ENCODE results near the gene ZNRF1. TPM values are rescaled to one million over a fixed set of nuclear protein-coding genes. Genes with fewer than 3 reads are reported as not detected.
A peak's percentile ranks its signal among the peaks of the same experiment; 100 is the strongest.

The ZNRF1 gene
- total RNA-seq, 3 donors from 2014 or later, result 29.9 to 42.7 (median 39.3) TPM

DNA sequence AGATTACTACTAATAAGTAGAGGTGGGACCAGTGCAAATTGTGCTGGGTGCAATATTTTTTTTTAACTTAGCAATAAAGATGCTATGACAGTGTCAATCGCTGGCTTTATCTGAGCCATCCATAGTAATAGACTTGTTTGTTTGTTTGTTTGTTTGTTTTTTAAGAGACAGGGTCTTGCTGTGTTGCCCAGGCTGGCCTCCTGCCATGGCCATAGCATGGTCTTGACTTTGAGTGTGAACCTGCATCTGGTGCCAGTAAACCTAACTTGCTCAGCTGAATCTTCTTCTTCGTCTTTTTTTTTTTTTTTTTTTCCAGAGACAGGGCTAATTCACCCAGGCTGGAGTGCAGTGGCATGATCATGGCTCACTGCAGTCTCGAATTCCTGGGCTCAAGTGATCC is 46.6 kb downstream of the ZNRF1 start:
- intact Hi-C loops (cut with DNase I, micrococcal nuclease), result no loop called here
- TF ChIP-seq, protein P1, sequence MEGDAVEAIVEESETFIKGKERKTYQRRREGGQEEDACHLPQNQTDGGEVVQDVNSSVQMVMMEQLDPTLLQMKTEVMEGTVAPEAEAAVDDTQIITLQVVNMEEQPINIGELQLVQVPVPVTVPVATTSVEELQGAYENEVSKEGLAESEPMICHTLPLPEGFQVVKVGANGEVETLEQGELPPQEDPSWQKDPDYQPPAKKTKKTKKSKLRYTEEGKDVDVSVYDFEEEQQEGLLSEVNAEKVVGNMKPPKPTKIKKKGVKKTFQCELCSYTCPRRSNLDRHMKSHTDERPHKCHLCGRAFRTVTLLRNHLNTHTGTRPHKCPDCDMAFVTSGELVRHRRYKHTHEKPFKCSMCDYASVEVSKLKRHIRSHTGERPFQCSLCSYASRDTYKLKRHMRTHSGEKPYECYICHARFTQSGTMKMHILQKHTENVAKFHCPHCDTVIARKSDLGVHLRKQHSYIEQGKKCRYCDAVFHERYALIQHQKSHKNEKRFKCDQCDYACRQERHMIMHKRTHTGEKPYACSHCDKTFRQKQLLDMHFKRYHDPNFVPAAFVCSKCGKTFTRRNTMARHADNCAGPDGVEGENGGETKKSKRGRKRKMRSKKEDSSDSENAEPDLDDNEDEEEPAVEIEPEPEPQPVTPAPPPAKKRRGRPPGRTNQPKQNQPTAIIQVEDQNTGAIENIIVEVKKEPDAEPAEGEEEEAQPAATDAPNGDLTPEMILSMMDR (IDR thresholded peaks at IDR 0.05), result no peak
- DNase-seq (no peak), ATAC-seq (no peak)
- H3K9me3 ChIP-seq, result no peaks in the 10 kb centered on the region
- H3K4me1 ChIP-seq (ENCODE audit: low read depth), result no peaks in the 10 kb centered on the region
- H3K36me3 ChIP-seq (ENCODE audit: low read depth), result no peaks in the 10 kb centered on the region
- no peak overlapping the region for H3K4me3 ChIP-seq

DNA sequence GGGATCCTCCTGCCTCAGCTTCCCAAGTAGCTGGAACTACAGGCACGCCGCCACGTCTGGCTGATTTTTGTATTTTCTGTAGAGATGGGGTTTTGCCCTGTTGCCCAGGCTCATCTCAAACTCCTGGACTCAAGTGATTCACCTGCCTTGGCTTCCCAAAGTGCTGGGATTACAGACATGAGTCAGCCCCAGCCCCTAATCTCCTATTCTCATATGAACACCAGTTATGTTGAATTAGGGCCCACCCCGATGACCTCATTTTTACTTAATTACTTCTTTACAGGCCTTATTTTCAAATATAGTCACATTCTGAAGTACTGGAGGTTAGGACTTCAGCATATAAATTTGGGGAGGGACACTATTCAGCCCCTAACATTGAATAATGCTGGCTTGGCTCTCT is 49.2 kb downstream of the ZNRF1 start:
- DNase-seq (no peak), ATAC-seq (no peak)
- peaks cover 11% of the 10 kb centered on the region for H3K4me1 ChIP-seq (ENCODE audit: low read depth)

DNA sequence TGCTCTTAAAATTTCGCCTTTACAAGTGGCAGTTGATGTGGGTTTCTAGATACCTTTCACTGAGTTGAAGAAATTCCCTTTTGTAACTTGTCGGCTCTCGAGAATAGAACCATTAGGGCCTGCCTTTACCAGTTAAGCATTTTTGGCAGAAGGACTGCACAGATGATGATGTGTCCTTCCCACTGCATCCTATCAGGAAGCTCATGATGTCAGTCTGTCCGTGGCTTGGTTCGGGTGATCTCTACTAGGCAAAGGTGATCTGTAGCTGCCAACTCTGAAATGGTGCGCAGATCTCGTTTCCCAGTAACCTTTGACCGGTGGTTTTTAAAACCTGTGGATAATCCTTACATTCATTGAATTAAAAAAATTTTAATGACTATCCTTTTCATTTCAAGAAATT is 49.7 kb downstream of the ZNRF1 start:
- TF ChIP-seq, protein P1 (IDR thresholded peaks at IDR 0.05), result no peak
- intact Hi-C loops (cut with DNase I, micrococcal nuclease), result no loop called here
- no peak for DNase-seq
- peaks cover 13% of the 10 kb centered on the region for H3K4me1 ChIP-seq (ENCODE audit: low read depth)
- no peaks in the 10 kb centered on the region for H3K9me3 ChIP-seq
- no peak for ATAC-seq
- no peak overlapping the region for H3K4me3 ChIP-seq
- no peaks in the 10 kb centered on the region for H3K36me3 ChIP-seq (ENCODE audit: low read depth)

More for the DNA sequence above, 49.2 kb downstream of the ZNRF1 start:
- H3K4me3 ChIP-seq, result no peak overlapping the region
- intact Hi-C loops (cut with DNase I, micrococcal nuclease), result no loop called here
- no peaks in the 10 kb centered on the region for H3K36me3 ChIP-seq (ENCODE audit: low read depth)
- TF ChIP-seq, protein P1 (IDR thresholded peaks at IDR 0.05), result no peak
- H3K9me3 ChIP-seq, result no peaks in the 10 kb centered on the region

DNA sequence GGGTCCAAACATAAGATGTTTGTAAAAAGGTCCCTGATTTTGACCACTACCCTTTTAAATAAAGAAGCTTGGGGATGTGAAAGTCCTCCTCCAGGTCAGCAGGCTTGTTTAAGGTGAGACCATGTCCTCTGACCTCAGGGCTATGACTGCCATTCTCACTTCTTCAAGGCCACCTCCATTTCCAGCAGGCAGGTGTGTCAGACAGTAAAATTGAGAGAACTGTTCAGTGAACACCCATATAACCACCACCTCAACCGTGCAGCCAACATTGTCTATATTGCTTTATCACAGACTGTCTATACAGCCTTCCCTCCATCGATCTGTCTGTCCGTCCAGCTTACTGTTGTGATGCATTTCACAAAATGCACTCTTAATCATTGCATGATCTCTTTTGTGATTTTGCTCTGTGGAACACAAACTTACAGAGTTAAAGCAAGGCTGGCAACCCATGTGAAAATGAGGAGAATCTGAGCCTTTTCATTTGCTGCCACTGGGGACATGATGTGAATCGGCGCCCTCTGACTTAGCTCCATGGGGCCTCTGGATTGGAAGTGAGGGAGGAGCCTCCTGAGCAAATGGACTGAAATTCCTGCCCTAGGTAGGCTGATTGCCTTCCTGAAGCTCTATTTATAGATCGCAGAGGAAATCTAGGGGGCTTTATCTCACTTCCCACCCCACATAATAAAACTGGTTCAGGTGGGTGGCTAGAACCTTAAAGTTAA is 53.8 kb downstream of the ZNRF1 start:
- TF ChIP-seq, protein P1 (IDR thresholded peaks at IDR 0.05), result no peak
- Histone ChIP-seq H3K9me3 (no peaks in the 10 kb centered on the region), H3K4me1 (ENCODE audit: low read depth) (peaks cover 30% of the 10 kb centered on the region), H3K4me3 (no peak overlapping the region), H3K36me3 (ENCODE audit: low read depth) (no peaks in the 10 kb centered on the region)
- peak; percentile 62 for ATAC-seq
- DNase-seq, result peak in 1 of 3 donors; percentile 38
- intact Hi-C loops (cut with DNase I, micrococcal nuclease), result no loop called here

DNA sequence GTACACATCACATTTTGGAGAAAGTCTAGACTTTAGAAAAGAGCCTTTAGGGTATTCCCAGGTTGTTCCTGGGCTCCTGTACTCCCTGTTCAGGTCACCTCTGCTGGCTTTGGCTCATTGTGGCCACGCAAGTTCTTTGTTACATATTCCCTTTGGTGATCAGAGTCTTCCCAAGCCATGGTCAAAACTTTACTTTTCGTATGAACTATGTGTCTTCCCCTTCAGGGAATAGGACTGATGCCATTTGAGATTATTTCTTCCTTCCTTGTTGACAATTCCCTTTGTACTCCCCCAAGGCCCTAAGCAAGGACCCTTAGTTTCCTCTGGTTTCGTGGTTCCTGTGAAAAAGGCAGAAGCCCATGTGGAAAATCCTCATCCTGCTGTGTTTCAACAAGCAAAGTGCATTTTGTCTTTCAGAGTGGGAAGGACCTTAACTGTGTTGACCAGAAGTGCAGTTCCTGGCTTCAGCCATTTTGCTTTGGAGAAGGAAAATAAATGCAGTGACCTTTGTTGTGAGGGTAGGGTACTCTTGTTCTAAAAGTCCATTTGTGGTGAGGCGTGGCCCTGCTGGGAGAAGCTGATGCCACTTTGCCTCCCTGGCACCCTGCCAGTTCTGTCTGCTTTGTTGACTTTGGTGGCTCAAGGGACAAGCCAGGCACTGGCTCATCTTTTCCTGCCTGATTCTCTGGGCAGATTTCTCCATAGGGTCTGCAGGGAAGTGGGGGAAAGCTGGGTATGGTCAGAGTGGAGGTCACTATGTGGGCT is 55.1 kb downstream of the ZNRF1 start:
- TF ChIP-seq, protein P1 (IDR thresholded peaks at IDR 0.05), result no peak
- H3K4me1 ChIP-seq (ENCODE audit: low read depth), result peaks cover 30% of the 10 kb centered on the region
- ATAC-seq, result peak; percentile 95

More for the DNA sequence above, 55.1 kb downstream of the ZNRF1 start:
- Histone ChIP-seq H3K9me3 (no peaks in the 10 kb centered on the region), H3K4me3 (no peak overlapping the region), H3K36me3 (ENCODE audit: low read depth) (no peaks in the 10 kb centered on the region)
- intact Hi-C loops (cut with DNase I, micrococcal nuclease), result no loop called here
- DNase-seq, result peak; percentile 91 to 98 (median 94)
